HL-60 (cell line): ENCODE data around the gene AFF2.

ENCODE experiments used
- DNase-seq, 2 experiments: peaks; one replicate each; pipeline ENCODE4 v3.0.0-alpha.2; 2010 to 2020; ENCODE audit warnings: low read depth in 1 of 2, low spot score in 1 of 2
- H3K27ac ChIP-seq: fragments of 250-450 bp; sonication (Bioruptor Pico); replicated peaks from 2 replicates; pipeline ENCODE4 v1.5.1; 2020; ENCODE audit warnings: mild to moderate bottlenecking, moderate library complexity
- H3K27me3 ChIP-seq: fragments of 250-450 bp; sonication (Bioruptor Pico); 2 replicates; pipeline ENCODE4 v1.5.1; 2021; ENCODE audit warnings: mild to moderate bottlenecking, moderate library complexity; ENCODE audit not compliant: insufficient read depth, poor library complexity, severe bottlenecking
- H3K4me3 ChIP-seq: replicated peaks from 2 replicates; pipeline ENCODE4 v1.5.1; 2011; ENCODE audit warnings: mild to moderate bottlenecking, control low read depth, low read length; ENCODE audit not compliant: insufficient read depth
- GABPA ChIP-seq: IDR thresholded peaks from 2 replicates; pipeline ENCODE4 v1.6.1; 2012; ENCODE audit warnings: low read depth
- POLR2AphosphoS5 ChIP-seq: IDR thresholded peaks from 2 replicates; pipeline ENCODE4 v1.6.1; 2012; ENCODE audit warnings: low read depth
- SPI1 ChIP-seq: IDR thresholded peaks from 2 replicates; pipeline ENCODE4 v1.6.1; 2012; ENCODE audit warnings: low read depth, mild to moderate bottlenecking, borderline replicate concordance
- TF ChIP-seq, protein P1 (sequence below): IDR thresholded peaks from 2 replicates; pipeline ENCODE4 v1.6.1; 2012; ENCODE audit warnings: low read depth; ENCODE audit not compliant: insufficient replicate concordance
- TF ChIP-seq, protein P2 (sequence below): IDR thresholded peaks from one replicate; pipeline ENCODE4 v1.5.1; 2011; ENCODE audit warnings: low read length, control low read depth, inconsistent platforms; ENCODE audit not compliant: insufficient read depth

Gene AFF2

DNA sequence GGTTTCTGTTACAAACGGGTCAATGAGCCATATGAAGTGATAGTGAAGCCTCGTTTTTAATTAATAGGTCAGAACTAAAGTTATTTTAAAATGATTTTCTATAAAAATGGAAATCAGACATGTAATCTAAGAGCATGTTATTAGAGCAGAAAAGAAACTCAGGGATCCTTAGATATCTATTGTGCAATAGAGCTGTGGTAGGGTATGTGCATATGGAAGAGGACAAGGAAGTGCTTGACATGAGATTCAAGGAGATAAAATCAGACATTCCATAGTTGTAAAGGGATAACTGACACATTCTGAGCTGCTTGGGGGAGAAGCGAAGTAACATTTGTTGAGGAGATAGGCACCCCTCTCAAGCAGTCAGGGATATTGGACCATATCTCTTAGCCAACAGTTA is 143.0 kb downstream of the AFF2 start:
- no peak for TF ChIP-seq GABPA
- TF ChIP-seq, protein P1, sequence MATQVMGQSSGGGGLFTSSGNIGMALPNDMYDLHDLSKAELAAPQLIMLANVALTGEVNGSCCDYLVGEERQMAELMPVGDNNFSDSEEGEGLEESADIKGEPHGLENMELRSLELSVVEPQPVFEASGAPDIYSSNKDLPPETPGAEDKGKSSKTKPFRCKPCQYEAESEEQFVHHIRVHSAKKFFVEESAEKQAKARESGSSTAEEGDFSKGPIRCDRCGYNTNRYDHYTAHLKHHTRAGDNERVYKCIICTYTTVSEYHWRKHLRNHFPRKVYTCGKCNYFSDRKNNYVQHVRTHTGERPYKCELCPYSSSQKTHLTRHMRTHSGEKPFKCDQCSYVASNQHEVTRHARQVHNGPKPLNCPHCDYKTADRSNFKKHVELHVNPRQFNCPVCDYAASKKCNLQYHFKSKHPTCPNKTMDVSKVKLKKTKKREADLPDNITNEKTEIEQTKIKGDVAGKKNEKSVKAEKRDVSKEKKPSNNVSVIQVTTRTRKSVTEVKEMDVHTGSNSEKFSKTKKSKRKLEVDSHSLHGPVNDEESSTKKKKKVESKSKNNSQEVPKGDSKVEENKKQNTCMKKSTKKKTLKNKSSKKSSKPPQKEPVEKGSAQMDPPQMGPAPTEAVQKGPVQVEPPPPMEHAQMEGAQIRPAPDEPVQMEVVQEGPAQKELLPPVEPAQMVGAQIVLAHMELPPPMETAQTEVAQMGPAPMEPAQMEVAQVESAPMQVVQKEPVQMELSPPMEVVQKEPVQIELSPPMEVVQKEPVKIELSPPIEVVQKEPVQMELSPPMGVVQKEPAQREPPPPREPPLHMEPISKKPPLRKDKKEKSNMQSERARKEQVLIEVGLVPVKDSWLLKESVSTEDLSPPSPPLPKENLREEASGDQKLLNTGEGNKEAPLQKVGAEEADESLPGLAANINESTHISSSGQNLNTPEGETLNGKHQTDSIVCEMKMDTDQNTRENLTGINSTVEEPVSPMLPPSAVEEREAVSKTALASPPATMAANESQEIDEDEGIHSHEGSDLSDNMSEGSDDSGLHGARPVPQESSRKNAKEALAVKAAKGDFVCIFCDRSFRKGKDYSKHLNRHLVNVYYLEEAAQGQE = no peak

DNA sequence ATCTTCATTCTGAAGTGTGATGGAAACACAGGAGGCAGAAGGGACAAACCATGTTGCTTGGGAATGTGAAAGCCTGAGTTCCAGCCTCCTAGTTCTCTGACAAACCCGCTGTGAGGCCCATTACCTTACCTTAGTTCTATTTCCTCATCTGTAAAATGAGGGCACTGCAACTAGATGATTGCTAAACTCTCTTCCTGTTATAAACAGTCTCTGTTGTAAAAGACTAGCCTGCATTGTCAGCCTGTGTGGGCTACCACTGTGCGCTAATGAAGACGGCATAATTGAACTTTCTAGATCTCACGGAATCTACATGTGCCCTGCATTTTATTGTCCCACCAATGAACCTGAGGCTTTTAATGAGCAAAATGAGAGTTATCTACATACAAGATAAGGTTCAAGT is 147.2 kb downstream of the AFF2 start:
- Histone ChIP-seq H3K27me3 (no peaks in the 10 kb centered on the region), H3K4me3 (no peak overlapping the region), H3K27ac (peak overlapping the region; percentile 70)
- peak; percentile 35; the same call in 1 of the 2 replicates for TF ChIP-seq POLR2AphosphoS5
- TF ChIP-seq, protein P2, sequence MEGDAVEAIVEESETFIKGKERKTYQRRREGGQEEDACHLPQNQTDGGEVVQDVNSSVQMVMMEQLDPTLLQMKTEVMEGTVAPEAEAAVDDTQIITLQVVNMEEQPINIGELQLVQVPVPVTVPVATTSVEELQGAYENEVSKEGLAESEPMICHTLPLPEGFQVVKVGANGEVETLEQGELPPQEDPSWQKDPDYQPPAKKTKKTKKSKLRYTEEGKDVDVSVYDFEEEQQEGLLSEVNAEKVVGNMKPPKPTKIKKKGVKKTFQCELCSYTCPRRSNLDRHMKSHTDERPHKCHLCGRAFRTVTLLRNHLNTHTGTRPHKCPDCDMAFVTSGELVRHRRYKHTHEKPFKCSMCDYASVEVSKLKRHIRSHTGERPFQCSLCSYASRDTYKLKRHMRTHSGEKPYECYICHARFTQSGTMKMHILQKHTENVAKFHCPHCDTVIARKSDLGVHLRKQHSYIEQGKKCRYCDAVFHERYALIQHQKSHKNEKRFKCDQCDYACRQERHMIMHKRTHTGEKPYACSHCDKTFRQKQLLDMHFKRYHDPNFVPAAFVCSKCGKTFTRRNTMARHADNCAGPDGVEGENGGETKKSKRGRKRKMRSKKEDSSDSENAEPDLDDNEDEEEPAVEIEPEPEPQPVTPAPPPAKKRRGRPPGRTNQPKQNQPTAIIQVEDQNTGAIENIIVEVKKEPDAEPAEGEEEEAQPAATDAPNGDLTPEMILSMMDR = no peak
- TF ChIP-seq SPI1 = peak; percentile 16; the same call in 1 of the 2 replicates
- TF ChIP-seq, protein P1 = no peak
- no peak for TF ChIP-seq GABPA
- peak; percentile 12 to 64 for DNase-seq

More for the DNA sequence above, 143.0 kb downstream of the AFF2 start:
- Histone ChIP-seq H3K4me3 (no peak overlapping the region), H3K27ac (no peak overlapping the region), H3K27me3 (no peaks in the 10 kb centered on the region)
- no peak for DNase-seq

DNA sequence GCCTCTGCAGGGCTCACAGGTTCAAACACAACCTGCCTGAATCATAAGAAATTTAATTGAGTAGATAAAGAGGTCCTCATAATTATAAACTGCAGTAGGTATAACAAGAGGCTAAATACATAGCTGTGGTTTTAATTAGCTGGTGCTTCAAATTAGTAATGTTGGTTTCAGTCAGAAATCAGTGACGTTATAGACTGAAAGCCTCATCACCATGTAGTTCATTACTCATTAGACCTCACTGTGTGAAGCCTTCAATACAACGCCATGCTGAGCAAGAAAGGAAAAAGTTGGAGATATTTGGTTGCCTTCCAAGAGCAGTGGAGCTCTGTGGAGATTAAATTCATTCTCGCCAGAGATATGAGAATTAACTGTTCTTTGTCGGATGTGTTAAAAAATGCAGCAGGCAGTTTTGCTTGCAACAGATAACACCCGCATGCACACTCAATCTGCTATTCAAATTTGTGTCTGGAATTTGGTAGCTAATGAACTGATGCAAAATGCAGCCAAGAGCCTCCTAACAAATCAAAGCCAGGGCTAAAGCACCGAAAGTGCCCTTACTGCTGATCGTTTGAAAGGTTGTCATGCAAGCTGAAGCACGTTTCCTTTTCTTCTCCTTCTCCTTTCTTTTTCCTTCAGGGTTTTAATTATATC is 148.9 kb downstream of the AFF2 start:
- no peaks in the 10 kb centered on the region for H3K27me3 ChIP-seq
- no peak for DNase-seq
- no peak for TF ChIP-seq GABPA
- no peak for TF ChIP-seq POLR2AphosphoS5
- no peak for TF ChIP-seq SPI1
- TF ChIP-seq, protein P1 = no peak
- TF ChIP-seq, protein P2 = no peak
- no peak overlapping the region for H3K27ac ChIP-seq
- no peak overlapping the region for H3K4me3 ChIP-seq
